Measurements from ENCODE around the gene CD44. TPM values are rescaled to one million over a fixed set of nuclear protein-coding genes. Genes with fewer than 3 reads are reported as not detected.

CD44 gene
- total RNA-seq, 1 donor from 2014 or later = 155 TPM

- Mint-ChIP-seq H3K4me1 (ENCODE audit: unreplicated experiment) (peaks cover 2% of the 10 kb centered on the region), H3K9me3 (ENCODE audit: unreplicated experiment) (no peaks in the 10 kb centered on the region), H3K4me3 (ENCODE audit: unreplicated experiment) (no peak overlapping the region), H3K36me3 (ENCODE audit: low read depth, unreplicated experiment) (no peaks in the 10 kb centered on the region), H3K27ac (ENCODE audit: unreplicated experiment) (no peak overlapping the region), H3K27me3 (ENCODE audit: unreplicated experiment) (no peaks in the 10 kb centered on the region)
- TF ChIP-seq CTCF (IDR thresholded peaks at IDR 0.05; ENCODE audit: unreplicated experiment) = no peak
- no peak for DNase-seq (ENCODE audit: low spot score)
Observed at GRCh38 chr11:35257281-35257680, 118.3 kb downstream of the CD44 start.

GRCh38 chr11:35259529-35259928 is 120.6 kb downstream of the CD44 start:
- no peak overlapping the region for H3K4me3 Mint-ChIP-seq (ENCODE audit: unreplicated experiment)
- DNase-seq (ENCODE audit: low spot score) = no peak
- H3K27ac Mint-ChIP-seq (ENCODE audit: unreplicated experiment) = no peak overlapping the region
- TF ChIP-seq CTCF (IDR thresholded peaks at IDR 0.05; ENCODE audit: unreplicated experiment) = no peak
- peaks cover 3% of the 10 kb centered on the region for H3K4me1 Mint-ChIP-seq (ENCODE audit: unreplicated experiment)
- H3K27me3 Mint-ChIP-seq (ENCODE audit: unreplicated experiment) = no peaks in the 10 kb centered on the region
- H3K9me3 Mint-ChIP-seq (ENCODE audit: unreplicated experiment) = no peaks in the 10 kb centered on the region
- no peaks in the 10 kb centered on the region for H3K36me3 Mint-ChIP-seq (ENCODE audit: low read depth, unreplicated experiment)

GRCh38 chr11:35260342-35260985 is 121.5 kb downstream of the CD44 start:
- no peaks in the 10 kb centered on the region for H3K27me3 Mint-ChIP-seq (ENCODE audit: unreplicated experiment)
- DNase-seq (ENCODE audit: low spot score) = no peak
- no peak overlapping the region for H3K27ac Mint-ChIP-seq (ENCODE audit: unreplicated experiment)
- H3K9me3 Mint-ChIP-seq (ENCODE audit: unreplicated experiment) = no peaks in the 10 kb centered on the region
- peaks cover 6% of the 10 kb centered on the region for H3K4me1 Mint-ChIP-seq (ENCODE audit: unreplicated experiment)
- H3K4me3 Mint-ChIP-seq (ENCODE audit: unreplicated experiment) = no peak overlapping the region
- H3K36me3 Mint-ChIP-seq (ENCODE audit: low read depth, unreplicated experiment) = no peaks in the 10 kb centered on the region
- TF ChIP-seq CTCF (IDR thresholded peaks at IDR 0.05; ENCODE audit: unreplicated experiment) = no peak

- Mint-ChIP-seq H3K27ac (ENCODE audit: unreplicated experiment) (no peak overlapping the region), H3K9me3 (ENCODE audit: unreplicated experiment) (no peaks in the 10 kb centered on the region), H3K36me3 (ENCODE audit: low read depth, unreplicated experiment) (no peaks in the 10 kb centered on the region), H3K27me3 (ENCODE audit: unreplicated experiment) (no peaks in the 10 kb centered on the region), H3K4me1 (ENCODE audit: unreplicated experiment) (peaks cover 14% of the 10 kb centered on the region), H3K4me3 (ENCODE audit: unreplicated experiment) (no peak overlapping the region)
- DNase-seq (ENCODE audit: low spot score) = no peak
- TF ChIP-seq CTCF (IDR thresholded peaks at IDR 0.05; ENCODE audit: unreplicated experiment) = no peak
Observed at GRCh38 chr11:35261197-35261596, 122.2 kb downstream of the CD44 start.

GRCh38 chr11:35262056-35262455 is 123.1 kb downstream of the CD44 start:
- Mint-ChIP-seq H3K36me3 (ENCODE audit: low read depth, unreplicated experiment) (no peaks in the 10 kb centered on the region), H3K4me1 (ENCODE audit: unreplicated experiment) (peaks cover 21% of the 10 kb centered on the region), H3K27me3 (ENCODE audit: unreplicated experiment) (no peaks in the 10 kb centered on the region), H3K27ac (ENCODE audit: unreplicated experiment) (no peak overlapping the region), H3K9me3 (ENCODE audit: unreplicated experiment) (no peaks in the 10 kb centered on the region), H3K4me3 (ENCODE audit: unreplicated experiment) (no peak overlapping the region)
- TF ChIP-seq CTCF (IDR thresholded peaks at IDR 0.05; ENCODE audit: unreplicated experiment) = no peak
- DNase-seq (ENCODE audit: low spot score) = no peak
